ENCODE data around the gene RERE.

GRCh38 chr1:8314346-8315280 lies 502.8 kb downstream of the RERE start:
- TF ChIP-seq CTCF (IDR thresholded peaks at IDR 0.05) (peak; percentile 78 to 99 (median 94)), POLR2A (IDR thresholded peaks at IDR 0.05) (no peak)

All from thyroid gland (tissue), 4 donors.